ENCODE data around the gene RAB25.

The RAB25 gene

GRCh38 chr1:156099282-156099681, 38.3 kb downstream of the RAB25 start:
- DNase-seq (ENCODE audit: low spot score), result no peak
- in situ Hi-C loops (cut with MboI; ENCODE audit: low sequenced_read_pairs, unreplicated experiment), result loop anchor here (10.0 kb wide), 1 partner anchor 126 kb away; no protein-coding TSS in a partner anchor
- TF ChIP-seq CTCF (IDR thresholded peaks at IDR 0.05; ENCODE audit: borderline replicate concordance, control extremely low read depth, extremely low read depth, insufficient read depth, missing control alignments), result no peak

DNA sequence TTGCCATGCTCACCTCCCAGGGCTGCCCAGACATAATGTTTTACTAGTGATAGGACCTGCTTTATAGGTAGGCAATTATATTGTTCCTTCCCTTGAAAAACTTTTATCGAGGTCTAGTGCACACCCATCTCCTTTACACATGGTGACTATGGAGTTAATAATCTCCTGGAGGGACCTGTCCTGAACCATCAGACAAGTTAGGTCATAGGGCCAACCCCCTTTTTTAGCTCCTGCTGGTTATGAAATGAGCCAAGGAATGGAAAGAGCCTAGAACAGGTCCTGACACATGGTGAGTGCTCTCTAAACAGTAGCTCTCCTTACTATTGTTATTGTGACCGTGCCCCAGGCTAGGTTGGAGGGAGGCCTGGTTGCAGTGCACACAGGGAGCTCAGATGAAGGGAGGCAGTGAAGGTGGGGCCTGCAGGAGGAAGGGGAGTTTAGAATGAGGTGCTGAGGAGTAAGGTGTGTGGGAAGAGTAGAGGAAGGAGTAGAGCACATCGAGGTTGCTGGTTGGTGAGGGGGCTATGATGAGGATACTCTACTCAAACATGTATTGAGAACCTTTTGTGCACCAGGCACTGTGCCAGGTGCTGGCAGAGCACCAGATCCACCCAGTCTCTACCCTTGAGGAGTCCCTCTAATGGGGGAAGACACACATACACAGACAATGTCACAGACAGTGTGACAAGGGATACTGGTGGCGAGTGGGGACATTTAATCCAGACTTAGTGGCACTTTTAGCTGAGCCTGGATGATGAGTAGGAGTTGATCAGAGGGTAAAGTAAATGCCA, 39.4 kb downstream of the RAB25 start:
- no peak for TF ChIP-seq CTCF (IDR thresholded peaks at IDR 0.05; ENCODE audit: borderline replicate concordance, control extremely low read depth, extremely low read depth, insufficient read depth, missing control alignments)
- in situ Hi-C loops (cut with MboI; ENCODE audit: low sequenced_read_pairs, unreplicated experiment), result no loop called here
- DNase-seq (ENCODE audit: low spot score), result no peak

GRCh38 chr1:156101880-156102279, 40.9 kb downstream of the RAB25 start:
- DNase-seq (ENCODE audit: low spot score), result no peak
- in situ Hi-C loops (cut with MboI; ENCODE audit: low sequenced_read_pairs, unreplicated experiment), result no loop called here
- no peak for TF ChIP-seq CTCF (IDR thresholded peaks at IDR 0.05; ENCODE audit: borderline replicate concordance, control extremely low read depth, extremely low read depth, insufficient read depth, missing control alignments)

DNA sequence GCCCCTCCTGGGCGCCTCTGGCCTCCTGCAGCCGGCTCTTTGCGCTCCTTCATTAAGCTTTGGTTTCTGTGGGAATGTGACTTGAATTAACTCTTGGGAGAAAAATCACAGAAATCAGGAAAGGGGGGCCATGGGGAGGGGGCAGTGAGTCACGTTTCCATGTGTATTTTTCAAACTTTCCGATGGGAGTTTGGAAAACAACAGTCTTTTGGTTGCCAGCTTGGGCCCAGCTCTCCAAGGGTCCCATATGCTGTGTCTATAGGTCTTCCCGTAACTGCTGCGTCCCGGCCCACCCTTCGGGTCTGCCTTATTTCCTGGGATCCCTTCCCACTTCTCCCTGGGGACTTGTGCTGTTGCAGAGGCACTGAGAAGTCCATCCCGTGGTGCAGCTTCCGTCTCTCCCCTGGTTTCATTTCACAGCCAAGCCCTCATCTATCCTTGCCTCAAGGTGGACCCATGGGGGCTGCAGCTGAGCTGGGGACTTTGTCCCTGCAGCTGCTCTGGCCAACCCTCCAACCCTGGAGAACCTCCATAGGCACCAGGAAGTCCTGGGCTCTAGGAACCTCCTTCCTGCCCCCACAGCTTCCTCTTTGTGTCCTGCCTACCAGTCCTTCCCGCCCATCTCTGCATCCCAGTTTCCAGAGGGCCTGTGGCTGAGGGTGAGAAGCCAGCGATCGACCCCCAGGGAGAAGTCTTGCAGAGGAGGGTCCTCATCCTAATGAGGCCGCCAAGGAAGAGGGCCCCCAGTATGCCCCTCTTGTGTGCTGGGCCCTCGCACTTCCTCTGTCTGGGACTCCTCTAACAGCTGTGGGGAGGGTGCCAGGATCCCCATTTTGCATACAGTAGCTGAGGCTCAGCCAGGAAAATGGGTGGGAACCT, 41.9 kb downstream of the RAB25 start:
- in situ Hi-C loops (cut with MboI; ENCODE audit: low sequenced_read_pairs, unreplicated experiment), result no loop called here
- DNase-seq (ENCODE audit: low spot score), result no peak
- TF ChIP-seq CTCF (IDR thresholded peaks at IDR 0.05; ENCODE audit: borderline replicate concordance, control extremely low read depth, extremely low read depth, insufficient read depth, missing control alignments), result no peak

GRCh38 chr1:156103521-156103947, 42.6 kb downstream of the RAB25 start:
- in situ Hi-C loops (cut with MboI; ENCODE audit: low sequenced_read_pairs, unreplicated experiment), result no loop called here
- no peak for DNase-seq (ENCODE audit: low spot score)
- no peak for TF ChIP-seq CTCF (IDR thresholded peaks at IDR 0.05; ENCODE audit: borderline replicate concordance, control extremely low read depth, extremely low read depth, insufficient read depth, missing control alignments)

DNA sequence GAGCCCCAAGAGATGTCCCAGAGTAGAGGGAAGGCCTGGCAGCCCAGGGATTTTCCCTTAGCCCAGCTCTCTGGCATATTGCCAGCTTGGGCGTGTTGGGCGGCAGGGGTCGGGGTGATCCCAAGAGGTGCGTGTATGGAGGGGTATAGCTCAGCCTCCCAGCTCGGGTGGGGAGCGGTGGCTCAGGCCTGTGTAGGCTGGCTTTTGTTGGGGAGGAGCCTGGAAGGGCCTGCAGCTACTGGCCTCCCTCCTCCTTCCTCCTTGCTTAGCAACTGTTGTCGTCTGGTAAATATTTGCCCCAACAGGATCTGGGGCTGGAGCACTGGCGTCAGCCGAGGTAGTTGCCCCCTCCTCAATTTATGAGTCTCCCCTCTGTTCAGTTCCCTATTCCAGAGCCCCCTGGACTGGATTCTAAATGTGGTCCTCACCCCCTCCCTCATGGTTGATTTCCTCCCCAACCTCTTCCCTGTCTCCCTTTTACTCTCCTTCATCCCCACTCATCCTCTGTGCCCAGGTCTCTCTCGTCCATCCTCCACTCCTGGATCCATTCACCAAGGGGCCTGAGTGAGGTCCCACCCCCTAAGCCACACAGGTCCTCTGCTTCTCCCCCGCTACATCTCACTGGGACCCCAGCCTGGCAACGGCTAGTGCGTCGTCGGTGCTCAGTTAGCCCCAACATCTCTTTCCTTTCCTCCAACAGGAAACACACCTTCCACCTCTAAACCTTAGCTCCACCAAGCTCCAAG, 43.3 kb downstream of the RAB25 start:
- no peak for TF ChIP-seq CTCF (IDR thresholded peaks at IDR 0.05; ENCODE audit: borderline replicate concordance, control extremely low read depth, extremely low read depth, insufficient read depth, missing control alignments)
- no peak for DNase-seq (ENCODE audit: low spot score)
- in situ Hi-C loops (cut with MboI; ENCODE audit: low sequenced_read_pairs, unreplicated experiment), result no loop called here

Data from GM13976 (cell line).